Pancreas (tissue), 10 donors: ENCODE measurements around the gene ASB5. TPM values are rescaled to one million over a fixed set of nuclear protein-coding genes. Genes with fewer than 3 reads are reported as not detected.

ENCODE experiments used
- ATAC-seq, 4 donors: fragments of 200-7000 bp; cut with Tn5 transposase; one replicate each; pipeline versions ENCODE4 v1.8.0 to v1.9.1; 2020; ENCODE audit warnings: mild to moderate bottlenecking in 4 of 4, moderate library complexity in 4 of 4
- DNase-seq, 6 donors: peaks; one replicate each; pipeline ENCODE4 v3.0.0-alpha.2; 2020
- FAIRE-seq: peaks from 2 replicates; lab custom pipeline; 2012; peaks lifted over from hg19 to GRCh38; lab: Jason Lieb, UNC
- H3K27ac ChIP-seq, 4 donors: fragments of 200-600 bp; sonication (generic); 1 replicate in 3 of 4; 2 replicates in 1 of 4; pipeline versions ENCODE4 v1.5.0 to v1.8.0; 2020
- H3K27me3 ChIP-seq, 4 donors: fragments of 200-600 bp; one replicate each; pipeline ENCODE4 v1.8.0; 2021
- H3K36me3 ChIP-seq, 3 donors: fragments of 200-600 bp; sonication (generic) in 1 of 3; one replicate each; pipeline versions ENCODE4 v1.5.0 to v1.8.0; 2020 to 2021
- H3K4me1 ChIP-seq, 3 donors: fragments of 200-600 bp; one replicate each; pipeline ENCODE4 v1.8.0; 2021
- H3K4me3 ChIP-seq, 4 donors: fragments of 200-600 bp; sonication (generic) in 2 of 4; one replicate each; pipeline versions ENCODE4 v1.5.0 to v1.8.0; 2020 to 2021
- H3K9me3 ChIP-seq, 4 donors: fragments of 200-600 bp; one replicate each; pipeline ENCODE4 v1.8.0; 2021
- CTCF ChIP-seq, 4 donors: fragments of 200-600 bp; sonication (generic) in 3 of 4; IDR thresholded peaks; one replicate each; pipeline versions ENCODE4 v1.5.0 to v1.8.0; 2021; ENCODE audit warnings: antibody characterized with exemption in 4 of 4
- WGBS, 2 donors: extraction: QIAGEN DNeasy Blood & Tissue Kit; methylation state at CpG; one replicate each; pipeline ENCODE4 v1.1.7; 2013; 5-methylcytosine and 5-hydroxymethylcytosine counted together
- intact Hi-C, 3 donors: fragments of 100-400 bp; cut with DNase I; formaldehyde crosslinking; loops; one replicate each; pipeline versions ENCODE4 v1.11.1 to v1.14.2; 2022
- polyA plus RNA-seq, 2 donors: library from polyadenylated mRNA; stranded (reverse); fragments of 200-250 nt; gene quantifications; one replicate each; pipeline ENCODE4 v1.2.3, GENCODE V29; 2013
- total RNA-seq, 6 donors: library from RNA; stranded (reverse); fragmentation: NEBNext Ultra II Directional in 4 of 6; extraction: Animal tissue kit (Norgen Biotek cat#: 25700) in 4 of 6; gene quantifications; one replicate each; pipeline versions ENCODE4 v1.2.1 to v1.2.4, GENCODE V29; 2021 to 2023
- donor health status: healthy with polysubstance abuse.
- donor health status: DM: no; HTN: no; CAD: no; lungs with moderate emphysema.
- donor health status: DM: no; HTN: no; CAD: no.
- donor health status: control.
- donor health status: control.
- donor health status: Bipolar disorder and iron deficiency.
- donor health status: DM: yes; HTN: yes; CAD: no.
- donor health status: DM: no; HTN: no; CAD: no.
- donor health status: DM: no; HTN: no; CAD: no.
- donor health status: DM: yes; HTN: yes; CAD: no.

Gene ASB5
- total and polyA plus RNA-seq, 8 donors: 0.08 to 0.38 TPM; not detected in 6

- Histone ChIP-seq H3K27me3 (no peaks in the 10 kb centered on the region), H3K27ac (no peak overlapping the region), H3K4me1 (no peaks in the 10 kb centered on the region), H3K9me3 (no peaks in the 10 kb centered on the region), H3K4me3 (no peak overlapping the region), H3K36me3 (no peaks in the 10 kb centered on the region)
- 89 to 97% methylated on average over 2 of the region's 2 CpGs for WGBS, 2 donors
- ATAC-seq (no peak), DNase-seq (no peak), FAIRE-seq (no peak)
- no peak for TF ChIP-seq CTCF (IDR thresholded peaks at IDR 0.05)
- intact Hi-C loops: no loop called here
Observed at GRCh38 chr4:176266026-176266425, 3.0 kb downstream of the ASB5 start.

- Histone ChIP-seq H3K4me1 (no peaks in the 10 kb centered on the region), H3K4me3 (no peak overlapping the region), H3K27me3 (no peaks in the 10 kb centered on the region), H3K27ac (no peak overlapping the region), H3K36me3 (no peaks in the 10 kb centered on the region), H3K9me3 (no peaks in the 10 kb centered on the region)
- TF ChIP-seq CTCF (IDR thresholded peaks at IDR 0.05): no peak
- FAIRE-seq (no peak), DNase-seq (no peak), ATAC-seq (no peak)
- intact Hi-C loops: no loop called here
Observed at GRCh38 chr4:176262243-176262642, 6.8 kb downstream of the ASB5 start.

GRCh38 chr4:176261481-176261880, 7.5 kb downstream of the ASB5 start:
- no peak for FAIRE-seq

GRCh38 chr4:176261018-176261417, 8.0 kb downstream of the ASB5 start:
- no peak overlapping the region for H3K27ac ChIP-seq
- no peaks in the 10 kb centered on the region for H3K4me1 ChIP-seq
- H3K4me3 ChIP-seq: no peak overlapping the region
- FAIRE-seq (no peak), DNase-seq (no peak), ATAC-seq (no peak)
- no peaks in the 10 kb centered on the region for H3K36me3 ChIP-seq
- intact Hi-C loops: no loop called here
- 81 to 88% methylated on average over 3 of the region's 3 CpGs for WGBS, 2 donors
- H3K9me3 ChIP-seq: no peaks in the 10 kb centered on the region
- H3K27me3 ChIP-seq: no peaks in the 10 kb centered on the region
- TF ChIP-seq CTCF (IDR thresholded peaks at IDR 0.05): no peak

More at GRCh38 chr4:176261481-176261880, 7.5 kb downstream of the ASB5 start:
- no peaks in the 10 kb centered on the region for H3K4me1 ChIP-seq
- DNase-seq (no peak), ATAC-seq (no peak)
- H3K27ac ChIP-seq: no peak overlapping the region
- no peaks in the 10 kb centered on the region for H3K27me3 ChIP-seq
- intact Hi-C loops: no loop called here
- WGBS, 2 donors: 66 to 85% methylated on average over 3 of the region's 3 CpGs
- H3K36me3 ChIP-seq: no peaks in the 10 kb centered on the region
- no peak overlapping the region for H3K4me3 ChIP-seq
- no peak for TF ChIP-seq CTCF (IDR thresholded peaks at IDR 0.05)
- H3K9me3 ChIP-seq: no peaks in the 10 kb centered on the region

- 78 to 79% methylated on average over 5 of the region's 5 CpGs for WGBS, 2 donors
- Histone ChIP-seq H3K27ac (no peak overlapping the region), H3K4me3 (no peak overlapping the region), H3K36me3 (no peaks in the 10 kb centered on the region), H3K27me3 (no peaks in the 10 kb centered on the region), H3K4me1 (no peaks in the 10 kb centered on the region), H3K9me3 (no peaks in the 10 kb centered on the region)
- DNase-seq: no peak
- TF ChIP-seq CTCF (IDR thresholded peaks at IDR 0.05): no peak
- intact Hi-C loops: no loop called here
- FAIRE-seq: no peak
- ATAC-seq: no peak
Observed at GRCh38 chr4:176259330-176260090, 9.5 kb downstream of the ASB5 start.
